SH-SY5Y (cell line): ENCODE measurements around the gene SREBF2.

Experiments used
- GATA2 ChIP-seq: IDR thresholded peaks from 2 replicates; pipeline ENCODE4 v1.6.1; 2011; ENCODE audit warnings: mild to moderate bottlenecking, low read depth, low read length
- GATA3 ChIP-seq: IDR thresholded peaks from 2 replicates; pipeline ENCODE4 v1.6.1; 2011; ENCODE audit warnings: low read depth, mild to moderate bottlenecking, low read length, moderate library complexity

GRCh38 chr22:41917903-41918791 lies 85.2 kb downstream of the SREBF2 start:
- TF ChIP-seq GATA2 (no peak), GATA3 (no peak)
